Activated T-helper 1 cell treated with anti-CD3 and anti-CD28 coated beads, Interleukin-12 subunit alpha, Interleukin-12 subunit beta, Interleukin-2, Interleukin-4 antibody, amounts not matched to agents 30 ng/mL and 10 ng/mL and 1 ng/mL, durations not matched to agents 14 hours and 24 hours and 36 hours (primary cell): ENCODE measurements around the gene KIFAP3. TPM values are rescaled to one million over a fixed set of nuclear protein-coding genes. Genes with fewer than 3 reads are reported as not detected.

ENCODE experiments used
- DNase-seq: peaks from one replicate; pipeline ENCODE4 v3.0.0; 2021; ENCODE audit warnings: low spot score
- H3K27ac Mint-ChIP-seq: one replicate; pipeline ENCODE4 v1.8.0; 2021; ENCODE audit warnings: mild to moderate bottlenecking, mixed read lengths
- H3K27me3 Mint-ChIP-seq: one replicate; pipeline ENCODE4 v1.8.0; 2022; ENCODE audit warnings: mild to moderate bottlenecking, moderate library complexity, mixed read lengths; ENCODE audit not compliant: insufficient read depth
- H3K36me3 Mint-ChIP-seq: one replicate; pipeline ENCODE4 v1.8.0; 2021; ENCODE audit warnings: low read depth, mixed read lengths
- H3K4me1 Mint-ChIP-seq: one replicate; pipeline ENCODE4 v1.8.0; 2021; ENCODE audit warnings: low read depth, mixed read lengths
- H3K4me3 Mint-ChIP-seq: one replicate; pipeline ENCODE4 v1.8.0; 2021; ENCODE audit warnings: mild to moderate bottlenecking, moderate library complexity, mixed read lengths
- H3K9me3 Mint-ChIP-seq: one replicate; pipeline ENCODE4 v1.8.0; 2021; ENCODE audit warnings: mixed read lengths
- intact Hi-C: fragments of 100-400 bp; cut with micrococcal nuclease; formaldehyde crosslinking; loops from one replicate; pipeline ENCODE4 v1.15.1; 2024
- total RNA-seq: library from RNA; stranded (reverse); gene quantifications from 2 replicates; pipeline ENCODE4 v1.2.3, GENCODE V29; 2022

The KIFAP3 gene
- total RNA-seq, 1 donor from 2014 or later = 12.9 TPM

DNA sequence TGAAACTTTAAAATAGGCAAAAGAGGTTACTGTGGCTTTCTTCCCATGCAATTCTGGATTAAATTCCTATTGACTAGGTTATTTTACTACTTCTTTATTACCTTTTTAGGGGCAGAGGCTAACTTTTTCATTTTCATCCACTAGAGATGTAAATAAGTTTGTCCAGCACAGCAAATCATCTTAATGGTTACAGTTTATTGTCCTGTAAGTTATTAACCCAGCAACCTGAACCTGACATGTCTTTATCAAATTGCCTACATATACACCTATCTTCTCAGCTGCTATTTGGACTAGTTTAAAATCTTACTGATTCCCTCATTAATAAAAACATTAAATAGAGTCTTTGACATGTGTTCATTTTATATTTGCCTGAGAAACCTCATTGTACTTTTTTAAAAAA is 173.9 kb downstream of the KIFAP3 start:
- intact Hi-C loops = no loop called here

GRCh38 chr1:169899519-169900217 is 174.8 kb downstream of the KIFAP3 start:
- Mint-ChIP-seq H3K36me3 (no peaks in the 10 kb centered on the region), H3K4me3 (no peak overlapping the region), H3K4me1 (peaks cover 15% of the 10 kb centered on the region), H3K27me3 (peaks cover 25% of the 10 kb centered on the region), H3K9me3 (no peaks in the 10 kb centered on the region), H3K27ac (no peak overlapping the region)
- DNase-seq = no peak
- intact Hi-C loops = no loop called here

More for the DNA sequence above, 173.9 kb downstream of the KIFAP3 start:
- no peak overlapping the region for H3K4me3 Mint-ChIP-seq
- peaks cover 4% of the 10 kb centered on the region for H3K9me3 Mint-ChIP-seq
- H3K4me1 Mint-ChIP-seq = peaks cover 11% of the 10 kb centered on the region
- DNase-seq = no peak
- no peaks in the 10 kb centered on the region for H3K36me3 Mint-ChIP-seq
- no peak overlapping the region for H3K27ac Mint-ChIP-seq
- peaks cover 23% of the 10 kb centered on the region for H3K27me3 Mint-ChIP-seq

DNA sequence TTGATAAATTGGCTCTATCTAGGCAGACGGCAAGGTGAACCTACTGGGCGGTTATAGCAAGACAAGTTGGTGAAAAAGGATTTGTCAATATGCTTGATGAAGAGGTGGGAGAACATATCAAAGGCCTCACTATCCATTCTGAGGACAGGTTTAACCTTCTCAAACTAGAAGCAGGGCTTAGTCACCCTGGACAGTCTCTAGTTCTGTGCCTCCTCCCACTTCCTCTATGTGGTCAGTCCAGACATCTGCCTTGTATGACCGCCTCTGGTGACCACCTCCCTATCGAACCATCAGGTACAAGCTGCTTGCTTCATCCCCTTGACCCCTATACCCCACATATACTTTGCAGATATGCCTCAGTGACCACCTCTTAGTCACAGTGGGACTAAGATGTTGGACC is 178.5 kb downstream of the KIFAP3 start:
- H3K27ac Mint-ChIP-seq = no peak overlapping the region
- intact Hi-C loops = no loop called here
- H3K36me3 Mint-ChIP-seq = peaks cover 4% of the 10 kb centered on the region
- DNase-seq = no peak
- peaks cover 16% of the 10 kb centered on the region for H3K27me3 Mint-ChIP-seq
- no peaks in the 10 kb centered on the region for H3K9me3 Mint-ChIP-seq
- peaks cover 30% of the 10 kb centered on the region for H3K4me1 Mint-ChIP-seq
- no peak overlapping the region for H3K4me3 Mint-ChIP-seq

GRCh38 chr1:169894424-169895145 is 179.9 kb downstream of the KIFAP3 start:
- DNase-seq = no peak
- H3K9me3 Mint-ChIP-seq = no peaks in the 10 kb centered on the region
- peak overlapping the region; percentile 86 for H3K4me3 Mint-ChIP-seq
- peak overlapping the region; percentile 100 for H3K27ac Mint-ChIP-seq
- peaks cover 7% of the 10 kb centered on the region for H3K36me3 Mint-ChIP-seq
- intact Hi-C loops = loop anchor here (1.0 to 5.0 kb wide), 8 partner anchors 32 to 1898 kb away; partner anchors contain the start of genes GORAB, NME7, PRRC2C and SELL
- peaks cover 43% of the 10 kb centered on the region for H3K4me1 Mint-ChIP-seq
- H3K27me3 Mint-ChIP-seq = peaks cover 16% of the 10 kb centered on the region

GRCh38 chr1:169893645-169894423 is 180.7 kb downstream of the KIFAP3 start, which contains the start of gene SCYL3:
SCYL3 (minus strand) TSS chr1:169893896; CDS start chr1:169888840, 5,056 bp downstream.
- Mint-ChIP-seq H3K36me3 (peaks cover 11% of the 10 kb centered on the region), H3K27ac (peak within 1 kb of the TSS; percentile 100), H3K9me3 (no peaks in the 10 kb centered on the region), H3K4me1 (peaks cover 50% of the 10 kb centered on the region), H3K27me3 (peaks cover 13% of the 10 kb centered on the region), H3K4me3 (peak within 1 kb of the TSS; percentile 86)
- intact Hi-C loops = loop anchor here (1.0 to 5.0 kb wide), 12 partner anchors 32 to 1958 kb away; partner anchors contain the start of genes DCAF6, GORAB, KIFAP3 and NME7
- peak; percentile 86 for DNase-seq

DNA sequence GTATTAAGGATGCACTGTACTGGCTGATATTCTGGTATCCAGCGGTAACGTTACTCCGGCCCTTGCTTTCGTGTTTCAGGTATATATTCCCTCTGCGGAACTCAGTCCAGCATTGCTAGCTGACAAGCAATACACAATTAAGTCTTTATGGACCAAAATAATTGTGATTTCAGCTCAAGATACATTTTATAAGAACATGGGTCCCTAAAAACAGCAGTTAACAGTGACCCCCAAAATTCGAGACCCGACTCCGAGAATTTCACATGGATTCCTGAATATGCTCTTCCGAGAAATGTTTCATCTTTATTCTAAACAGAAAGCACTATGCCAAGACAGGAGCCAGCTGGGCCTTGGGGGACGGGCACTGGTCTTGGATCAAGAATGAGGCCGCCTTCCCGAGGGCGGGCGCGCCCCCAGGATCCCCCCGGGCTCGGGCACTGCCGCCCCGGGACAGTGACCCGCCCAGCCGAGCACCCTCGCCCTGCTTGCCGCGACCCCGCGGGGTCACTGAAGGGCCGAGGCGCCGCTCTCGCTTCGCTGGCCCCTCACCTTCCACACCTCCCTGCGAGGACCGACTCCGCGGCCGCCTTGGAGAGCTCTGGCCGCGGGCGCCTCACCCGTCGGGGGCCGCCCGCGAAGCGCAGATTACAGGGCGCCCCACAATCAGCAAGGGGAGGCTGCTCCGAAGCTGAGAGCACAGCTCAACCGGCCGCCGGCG is 181.4 kb downstream of the KIFAP3 start:
- peaks cover 18% of the 10 kb centered on the region for H3K36me3 Mint-ChIP-seq
- no peak for DNase-seq
- intact Hi-C loops = loop anchor here (1.0 to 5.0 kb wide), 8 partner anchors 98 to 1957 kb away; partner anchors contain the start of genes DCAF6, KIFAP3, PRRC2C and VAMP4
- H3K9me3 Mint-ChIP-seq = no peaks in the 10 kb centered on the region
- H3K27me3 Mint-ChIP-seq = peaks cover 9% of the 10 kb centered on the region
- peaks cover 58% of the 10 kb centered on the region for H3K4me1 Mint-ChIP-seq
- H3K4me3 Mint-ChIP-seq = peak overlapping the region; percentile 81
- H3K27ac Mint-ChIP-seq = peak overlapping the region; percentile 70

- Mint-ChIP-seq H3K9me3 (no peaks in the 10 kb centered on the region), H3K27me3 (peaks cover 6% of the 10 kb centered on the region), H3K4me3 (peak overlapping the region; percentile 81), H3K36me3 (peaks cover 20% of the 10 kb centered on the region), H3K4me1 (peaks cover 59% of the 10 kb centered on the region), H3K27ac (peak overlapping the region; percentile 70)
- DNase-seq = no peak
- intact Hi-C loops = loop anchor here (5.0 kb wide), 4 partner anchors 195 to 1900 kb away; partner anchors contain the start of genes PRRC2C and VAMP4
Observed at GRCh38 chr1:169892176-169892926, 182.1 kb downstream of the KIFAP3 start.

GRCh38 chr1:169891539-169891885 is 183.0 kb downstream of the KIFAP3 start:
- H3K36me3 Mint-ChIP-seq = peaks cover 23% of the 10 kb centered on the region
- no peak for DNase-seq
- H3K9me3 Mint-ChIP-seq = no peaks in the 10 kb centered on the region
- peaks cover 2% of the 10 kb centered on the region for H3K27me3 Mint-ChIP-seq
- H3K27ac Mint-ChIP-seq = peak overlapping the region; percentile 97
- intact Hi-C loops = loop anchor here (1.0 to 5.0 kb wide), 6 partner anchors 194 to 1901 kb away; partner anchors contain the start of genes PRRC2C and VAMP4
- H3K4me3 Mint-ChIP-seq = peak overlapping the region; percentile 81
- peaks cover 59% of the 10 kb centered on the region for H3K4me1 Mint-ChIP-seq

DNA sequence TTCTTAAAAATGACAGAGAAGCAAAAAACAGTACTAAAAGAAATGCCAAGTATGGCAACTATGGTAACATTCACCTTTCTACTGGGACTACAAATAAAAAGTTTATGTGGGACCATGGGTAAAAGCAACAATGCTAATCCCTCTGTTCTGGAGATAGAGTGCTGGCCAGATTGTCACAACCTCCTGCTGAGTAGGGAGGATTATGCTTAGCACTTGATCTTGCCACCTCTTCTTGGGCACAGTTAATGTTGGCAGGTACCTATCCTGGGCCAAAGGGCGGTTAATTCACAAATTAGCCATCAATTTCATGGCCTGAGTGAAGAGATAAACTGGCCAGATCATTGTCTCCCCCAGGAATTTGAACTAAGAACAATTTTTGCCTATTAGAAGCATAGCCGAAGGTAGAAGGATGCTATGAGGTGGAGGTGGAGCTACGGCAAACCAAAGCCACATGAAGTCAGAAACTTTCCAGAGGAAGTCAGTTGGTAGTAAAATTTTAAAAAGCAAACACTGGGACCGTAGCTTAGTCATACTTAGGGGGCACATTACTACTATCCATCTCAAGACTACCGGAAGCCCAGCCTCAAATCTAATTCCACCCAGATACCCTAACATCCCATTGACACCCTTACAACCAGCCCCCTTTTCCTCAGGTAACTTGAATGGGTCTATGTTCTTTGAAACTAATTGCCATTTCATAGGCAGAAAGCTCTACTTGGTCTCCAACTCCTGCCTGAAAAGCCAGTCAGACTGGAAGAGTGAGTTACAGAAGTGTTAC is 183.5 kb downstream of the KIFAP3 start:
- Mint-ChIP-seq H3K4me1 (peaks cover 59% of the 10 kb centered on the region), H3K36me3 (peaks cover 28% of the 10 kb centered on the region), H3K27ac (peak overlapping the region; percentile 97), H3K27me3 (peaks cover 2% of the 10 kb centered on the region), H3K9me3 (no peaks in the 10 kb centered on the region), H3K4me3 (peak overlapping the region; percentile 81)
- intact Hi-C loops = loop anchor here (1.0 to 5.0 kb wide), 6 partner anchors 194 to 1901 kb away; partner anchors contain the start of genes PRRC2C and VAMP4
- peak; percentile 36 for DNase-seq

- Mint-ChIP-seq H3K9me3 (no peaks in the 10 kb centered on the region), H3K27me3 (peaks cover 2% of the 10 kb centered on the region), H3K4me3 (no peak overlapping the region), H3K36me3 (peaks cover 35% of the 10 kb centered on the region), H3K27ac (no peak overlapping the region), H3K4me1 (peaks cover 57% of the 10 kb centered on the region)
- no peak for DNase-seq
- intact Hi-C loops = loop anchor here (5.0 kb wide), 4 partner anchors 193 to 1902 kb away; partner anchors contain the start of genes PRRC2C and VAMP4
Observed at GRCh38 chr1:169889871-169890270, 184.6 kb downstream of the KIFAP3 start.

GRCh38 chr1:169886931-169887330 is 187.6 kb downstream of the KIFAP3 start:
- H3K4me1 Mint-ChIP-seq = peaks cover 50% of the 10 kb centered on the region
- no peak overlapping the region for H3K27ac Mint-ChIP-seq
- no peak overlapping the region for H3K4me3 Mint-ChIP-seq
- intact Hi-C loops = no loop called here
- H3K36me3 Mint-ChIP-seq = peaks cover 41% of the 10 kb centered on the region
- no peaks in the 10 kb centered on the region for H3K27me3 Mint-ChIP-seq
- no peaks in the 10 kb centered on the region for H3K9me3 Mint-ChIP-seq
- DNase-seq = no peak
